LNCaP clone FGC (cell line): ENCODE data around the gene NSUN5.

Experiments used
- DNase-seq: peaks from one replicate; pipeline ENCODE4 v3.0.0-alpha.2; 2011; ENCODE audit warnings: low read depth
- H3K4me3 ChIP-seq: 2 replicates; pipeline ENCODE4 v1.5.1; 2011; ENCODE audit warnings: mild to moderate bottlenecking, low read depth, low read length, control low read depth
- CTCF ChIP-seq: IDR thresholded peaks from 2 replicates; pipeline ENCODE4 v1.5.1; 2012; ENCODE audit warnings: mild to moderate bottlenecking; ENCODE audit not compliant: control insufficient read depth, insufficient read depth; ENCODE audit errors: extremely low read depth

NSUN5 gene

GRCh38 chr7:73308665-73309214 is at the start of gene NSUN5:
Gene NSUN5 (minus strand): TSS chr7:73308826. CDS start chr7:73308790, 36 bp downstream.
- no peak for TF ChIP-seq CTCF
- H3K4me3 ChIP-seq: peak within 1 kb of the TSS; percentile 77
- peak; percentile 80 for DNase-seq

GRCh38 chr7:73356159-73356558 is 47.5 kb upstream of the NSUN5 start:
- DNase-seq: no peak
- no peak overlapping the region for H3K4me3 ChIP-seq
- no peak for TF ChIP-seq CTCF

GRCh38 chr7:73354821-73355220 is 46.2 kb upstream of the NSUN5 start:
- H3K4me3 ChIP-seq: no peak overlapping the region
- DNase-seq: no peak
- TF ChIP-seq CTCF: no peak

GRCh38 chr7:73354196-73354595 is 45.6 kb upstream of the NSUN5 start:
- no peak for TF ChIP-seq CTCF
- H3K4me3 ChIP-seq: no peak overlapping the region
- no peak for DNase-seq

- no peak overlapping the region for H3K4me3 ChIP-seq
- no peak for TF ChIP-seq CTCF
Observed at GRCh38 chr7:73353243-73353642, 44.6 kb upstream of the NSUN5 start.

GRCh38 chr7:73352784-73353183 is 44.2 kb upstream of the NSUN5 start:
- no peak for TF ChIP-seq CTCF
- DNase-seq: no peak
- no peak overlapping the region for H3K4me3 ChIP-seq

More at GRCh38 chr7:73353243-73353642, 44.6 kb upstream of the NSUN5 start:
- DNase-seq: no peak

GRCh38 chr7:73351447-73352167 is 43.0 kb upstream of the NSUN5 start:
- DNase-seq: no peak
- H3K4me3 ChIP-seq: no peak overlapping the region
- TF ChIP-seq CTCF: no peak
